HG03439 (cell line): ENCODE measurements around the gene NKX1-1.

Source experiments
- ATAC-seq: cut with Tn5 transposase; IDR thresholded peaks from one replicate; pipeline ENCODE4 v1.9.1; 2021; ENCODE audit warnings: mild to moderate bottlenecking, moderate library complexity; ENCODE audit not compliant: unreplicated experiment

NKX1-1 gene

DNA sequence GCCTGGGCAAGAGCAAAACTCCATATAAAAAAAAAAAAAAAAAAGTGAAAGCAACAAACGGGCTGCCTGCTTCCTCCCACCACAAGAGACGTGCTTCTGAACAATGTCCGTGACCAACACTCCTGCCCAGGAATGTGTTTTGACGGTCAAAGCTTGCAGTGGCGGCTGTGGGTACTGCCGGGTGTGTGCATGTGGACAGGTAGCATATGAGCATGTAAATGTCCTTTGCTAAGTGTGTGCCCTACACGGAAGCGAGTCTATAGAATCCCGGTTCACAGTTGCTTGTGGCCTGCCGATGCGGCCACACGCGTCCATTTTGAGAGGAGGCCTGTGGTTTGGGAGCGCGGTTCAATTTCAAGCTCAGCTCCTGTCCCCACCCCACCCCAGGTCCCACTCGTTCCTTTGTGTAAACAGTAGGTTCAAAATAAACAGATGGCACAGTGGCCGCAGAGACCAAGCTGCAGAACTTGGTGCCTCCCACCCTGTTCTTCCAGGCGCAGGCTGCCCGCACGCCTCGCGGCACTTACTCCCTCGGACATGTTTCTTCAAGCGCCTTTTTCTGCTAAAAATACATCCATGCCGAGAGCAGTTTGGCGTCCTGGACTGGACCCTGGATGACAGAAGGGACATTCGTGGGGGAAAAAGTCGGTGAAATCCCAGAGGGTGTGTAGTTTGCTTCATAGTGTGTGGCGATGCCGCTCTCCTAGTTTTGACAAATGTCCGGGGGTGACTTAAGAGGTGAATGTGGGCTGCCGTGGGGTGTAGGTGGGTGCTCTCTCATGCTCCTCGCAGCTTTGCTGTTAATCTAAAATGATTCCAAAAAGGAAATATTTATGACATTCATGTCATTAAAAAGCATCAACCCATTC lies 11.5 kb upstream of the NKX1-1 start:
- no peak for ATAC-seq

DNA sequence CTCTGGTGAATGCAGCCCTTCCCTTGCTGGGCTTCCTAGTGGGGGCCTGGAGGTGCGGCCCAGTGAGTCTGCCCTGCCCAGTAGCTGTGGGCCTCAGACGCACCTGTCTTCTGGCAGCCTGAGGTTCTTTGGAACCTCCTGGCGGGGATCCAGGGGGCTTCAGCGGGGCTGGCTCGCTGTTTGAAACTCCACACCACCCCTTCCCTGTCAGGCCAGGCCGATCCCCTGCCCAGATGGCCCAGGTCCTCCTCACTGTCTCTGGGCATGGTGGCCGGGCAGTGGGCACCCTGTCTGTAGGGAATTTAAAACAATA lies 10.7 kb upstream of the NKX1-1 start:
- no peak for ATAC-seq

DNA sequence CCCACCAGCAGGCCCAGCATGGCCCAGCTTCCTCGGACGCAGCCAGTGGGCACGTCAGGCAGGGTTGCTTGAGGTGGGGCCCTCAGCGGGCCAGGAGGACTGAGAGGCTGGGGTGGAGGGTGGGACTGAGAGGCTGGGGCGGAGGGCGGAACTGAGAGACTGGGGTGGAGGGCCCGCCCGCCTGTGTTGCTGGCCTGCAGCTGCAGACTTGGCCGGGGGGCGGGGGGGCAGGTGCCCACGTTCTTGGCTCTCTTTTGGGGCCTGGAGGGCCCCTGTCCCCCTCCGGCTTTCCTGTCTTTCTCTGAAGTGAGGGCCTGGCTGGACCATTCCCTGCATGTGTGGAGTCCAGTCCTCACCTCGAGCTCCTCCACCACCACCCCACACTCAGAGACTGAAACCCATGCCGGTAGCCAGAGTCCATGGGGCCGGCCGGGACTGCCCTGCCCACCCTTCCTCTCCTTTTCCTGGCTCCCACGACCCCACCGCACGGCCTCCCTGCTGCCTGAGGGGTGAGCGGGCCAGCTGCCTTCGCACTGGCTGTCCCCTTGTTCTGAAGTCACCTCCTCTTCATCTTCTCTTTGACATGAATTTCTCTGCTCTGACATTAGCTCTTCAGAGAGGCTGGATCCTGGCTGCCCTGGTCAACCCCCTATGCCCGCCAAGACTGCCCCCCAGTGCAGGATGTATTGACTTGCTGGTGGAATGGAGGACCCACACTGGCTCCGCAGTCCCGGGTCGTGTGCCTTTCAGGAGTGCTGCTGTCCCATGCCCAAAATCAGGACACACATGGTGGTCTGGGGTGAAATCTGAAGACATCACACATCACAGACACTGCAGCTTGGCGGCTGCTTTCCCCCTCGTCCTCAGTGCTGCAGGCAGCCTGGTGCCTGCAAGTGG lies 10.1 kb upstream of the NKX1-1 start:
- ATAC-seq, result no peak

DNA sequence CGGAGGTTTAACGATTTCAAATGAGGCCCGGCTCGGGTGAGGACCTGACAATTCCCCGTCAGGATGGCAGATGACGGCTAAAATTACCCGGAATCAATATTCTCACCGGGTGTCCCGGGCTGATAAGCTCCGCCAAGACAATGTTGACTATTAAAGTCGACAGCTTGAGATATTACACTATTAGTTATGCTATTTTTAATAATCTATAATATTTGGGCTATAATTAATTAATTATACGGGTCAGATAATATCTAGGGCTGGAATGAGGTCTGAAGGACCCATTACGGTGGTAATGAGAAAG lies 9.4 kb upstream of the NKX1-1 start:
- no peak for ATAC-seq

DNA sequence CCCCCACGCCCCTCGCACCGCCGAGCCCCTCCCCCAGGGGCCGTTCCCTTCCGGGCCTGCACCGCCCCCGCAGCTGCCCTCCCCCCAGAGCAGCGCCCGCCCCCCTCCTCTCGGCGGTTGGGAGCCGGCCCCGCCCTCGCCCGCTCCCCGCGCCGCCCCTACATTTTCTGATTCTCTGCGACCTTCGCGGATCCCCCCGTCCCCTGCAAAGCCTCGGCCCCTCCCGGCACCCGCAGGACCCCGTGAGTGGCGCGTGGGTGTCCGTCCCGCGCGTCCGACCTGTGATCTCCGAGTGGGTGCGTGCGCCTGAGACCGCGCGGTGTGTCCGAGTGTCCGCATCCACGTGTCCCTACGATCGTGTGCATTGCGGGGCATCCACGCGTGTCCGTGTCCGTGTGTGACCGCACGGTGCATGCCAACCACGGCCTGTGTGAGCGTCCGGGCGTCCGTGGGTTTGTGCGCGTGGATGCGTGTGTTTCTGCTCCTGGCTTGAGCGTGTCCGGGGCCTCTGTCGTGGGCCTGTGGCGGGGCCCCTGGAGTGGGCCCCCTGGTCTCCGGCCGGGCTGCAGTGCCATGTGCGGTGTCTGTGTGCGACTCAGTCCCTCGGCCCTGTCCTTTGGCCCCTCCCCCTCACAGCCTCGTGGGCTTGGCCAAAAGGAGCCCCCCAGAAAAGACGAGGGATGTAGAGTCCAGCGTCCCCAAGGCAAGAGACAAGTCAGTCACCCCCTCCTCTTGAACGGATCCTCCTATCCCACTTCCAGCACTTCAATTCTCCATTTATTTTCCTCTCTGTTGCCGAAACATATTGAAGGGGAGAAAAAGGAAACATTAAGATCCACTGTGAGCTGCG lies 8.8 kb upstream of the NKX1-1 start:
- no peak for ATAC-seq

DNA sequence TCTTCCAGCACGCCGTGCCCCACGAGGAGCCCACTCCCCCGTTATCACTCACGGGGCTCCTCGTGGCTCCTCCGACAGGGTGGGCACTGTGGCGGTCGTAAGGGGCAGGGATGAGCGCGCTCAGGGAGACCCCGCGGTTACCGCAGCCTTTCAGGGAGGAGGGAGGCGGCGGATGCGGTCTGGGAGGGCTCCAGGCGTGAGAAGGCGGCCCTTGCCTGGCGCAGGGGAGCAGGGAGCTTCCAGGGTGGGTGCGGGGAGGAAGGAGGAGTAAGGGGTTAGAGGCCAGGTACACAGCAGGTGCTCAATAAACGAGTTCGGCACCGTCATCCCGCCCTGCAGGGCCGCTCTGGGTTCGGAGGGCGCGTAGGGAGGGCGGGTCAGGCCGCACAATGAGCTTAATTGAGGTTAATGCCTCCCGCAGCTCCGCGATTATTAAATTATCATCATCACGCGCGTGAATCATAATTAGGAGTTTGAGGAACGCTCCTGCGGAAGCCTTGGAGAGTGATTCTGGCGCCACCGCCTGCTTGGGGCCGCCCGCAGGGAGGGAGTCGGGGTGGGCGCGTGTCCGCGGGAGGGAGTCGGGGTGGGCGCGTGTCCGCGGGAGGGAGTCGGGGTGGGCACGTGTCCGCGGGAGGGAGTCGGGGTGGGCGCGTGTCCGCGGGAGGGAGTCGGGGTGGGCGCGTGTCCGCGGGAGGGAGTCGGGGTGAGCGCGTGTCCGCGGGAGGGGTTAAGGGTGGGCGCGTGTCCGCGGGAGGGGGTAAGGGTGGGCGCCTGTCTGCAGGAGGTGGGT lies 7.6 kb upstream of the NKX1-1 start:
- ATAC-seq, result no peak

DNA sequence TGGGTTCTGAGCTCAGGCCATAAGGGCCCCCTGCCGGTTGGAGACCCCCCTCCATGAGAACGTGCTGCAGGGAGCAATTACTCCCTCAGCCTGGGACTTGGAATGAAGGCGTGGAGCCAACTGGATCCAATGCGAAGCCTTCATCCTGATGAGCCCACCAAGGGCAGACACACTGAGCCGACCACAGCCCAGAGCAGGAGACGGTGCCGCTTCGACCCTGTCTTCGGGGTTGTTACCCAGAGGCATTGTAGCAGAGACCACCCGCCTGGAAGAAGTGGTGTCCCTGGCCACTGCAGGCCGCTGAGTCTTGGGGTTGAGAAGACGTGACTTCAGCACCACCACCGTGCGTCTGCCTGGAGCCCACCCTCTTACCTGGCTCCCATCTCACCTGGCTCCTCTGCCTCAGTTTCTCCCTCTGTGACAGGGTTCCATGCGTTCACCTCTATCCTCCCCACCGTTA lies 7.0 kb upstream of the NKX1-1 start:
- no peak for ATAC-seq

DNA sequence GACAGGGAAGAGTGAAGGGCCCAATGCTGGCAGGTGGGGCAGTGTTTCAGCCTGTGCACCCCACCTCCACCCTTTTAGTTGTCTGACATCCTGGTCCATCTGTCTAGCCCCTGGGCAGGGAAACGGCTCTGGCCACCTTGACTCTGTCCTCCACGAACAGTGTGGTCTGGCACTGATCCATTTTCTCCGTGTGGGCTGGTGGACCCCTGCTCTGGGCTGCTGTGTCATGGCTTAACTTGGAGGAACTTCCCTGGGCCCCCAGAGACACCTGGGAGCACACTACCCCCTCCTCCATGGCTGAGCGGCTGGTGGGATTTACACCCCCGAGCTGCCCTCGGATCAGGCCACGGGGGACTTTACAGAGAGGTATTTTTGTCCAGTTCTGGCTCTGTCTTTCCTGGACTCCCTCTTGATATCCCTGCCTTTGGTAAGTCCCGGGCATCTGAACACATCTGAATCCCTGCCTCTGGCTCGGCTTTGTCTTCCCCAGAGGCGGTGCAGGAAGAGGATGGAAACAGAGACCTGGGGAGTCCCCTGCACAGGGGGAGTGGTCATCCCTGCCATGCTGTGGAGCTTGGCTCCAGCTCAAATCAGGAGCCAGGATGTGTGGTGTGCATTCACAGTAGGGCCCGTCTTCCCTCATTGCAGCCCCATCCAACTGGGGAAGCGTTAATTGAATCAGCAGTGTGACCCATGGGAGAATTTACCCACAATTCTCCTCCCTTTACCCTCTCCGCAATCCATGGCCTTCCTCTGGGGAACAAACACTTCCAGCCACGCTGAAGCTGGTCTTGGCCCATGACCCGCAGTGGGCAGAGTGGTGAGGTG lies 6.3 kb upstream of the NKX1-1 start:
- ATAC-seq, result no peak

DNA sequence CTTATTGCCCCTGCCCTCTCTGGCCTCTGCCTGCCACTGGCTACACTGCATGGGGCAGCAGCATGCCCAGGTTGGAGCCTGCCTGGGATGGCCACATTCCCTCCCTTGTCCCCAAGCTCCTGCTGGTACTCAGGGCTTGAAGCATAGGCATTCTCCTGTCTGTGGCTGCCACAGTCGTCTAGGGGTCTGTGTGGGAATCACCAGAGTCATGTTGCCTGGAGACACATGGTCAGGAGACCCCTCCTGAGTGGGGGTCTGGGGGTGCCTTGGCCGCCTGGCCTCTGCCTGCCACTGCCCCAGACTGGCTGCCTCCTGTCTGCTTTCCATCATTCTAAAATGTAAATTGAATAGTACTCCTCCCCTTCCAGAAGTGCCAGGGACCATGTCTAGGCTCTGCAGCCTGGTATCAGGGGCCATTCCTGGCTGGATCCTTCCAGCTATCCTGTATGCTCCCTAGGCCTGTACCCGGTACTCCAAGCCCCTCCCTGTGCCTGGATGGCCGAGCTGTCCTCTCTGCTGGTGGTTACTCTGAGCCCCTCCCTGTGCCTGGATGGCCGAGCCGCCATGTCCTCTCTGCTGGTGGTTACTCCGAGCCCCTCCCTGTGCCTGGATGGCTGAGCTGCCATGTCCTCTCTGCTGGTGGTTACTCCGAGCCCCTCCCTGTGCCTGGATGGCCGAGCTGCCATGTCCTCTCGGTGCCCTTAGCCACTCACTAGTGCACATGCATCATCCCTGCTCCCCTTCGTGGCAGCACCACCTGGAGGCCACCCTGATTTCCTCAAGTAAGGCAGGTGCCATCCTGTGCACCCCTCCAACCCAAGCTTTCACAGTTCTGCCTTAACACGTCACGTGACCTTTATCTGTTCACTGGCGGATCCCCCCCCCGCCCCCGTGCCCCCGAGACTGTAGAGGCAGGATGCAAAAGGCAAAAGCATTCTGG lies 5.5 kb upstream of the NKX1-1 start:
- no peak for ATAC-seq

DNA sequence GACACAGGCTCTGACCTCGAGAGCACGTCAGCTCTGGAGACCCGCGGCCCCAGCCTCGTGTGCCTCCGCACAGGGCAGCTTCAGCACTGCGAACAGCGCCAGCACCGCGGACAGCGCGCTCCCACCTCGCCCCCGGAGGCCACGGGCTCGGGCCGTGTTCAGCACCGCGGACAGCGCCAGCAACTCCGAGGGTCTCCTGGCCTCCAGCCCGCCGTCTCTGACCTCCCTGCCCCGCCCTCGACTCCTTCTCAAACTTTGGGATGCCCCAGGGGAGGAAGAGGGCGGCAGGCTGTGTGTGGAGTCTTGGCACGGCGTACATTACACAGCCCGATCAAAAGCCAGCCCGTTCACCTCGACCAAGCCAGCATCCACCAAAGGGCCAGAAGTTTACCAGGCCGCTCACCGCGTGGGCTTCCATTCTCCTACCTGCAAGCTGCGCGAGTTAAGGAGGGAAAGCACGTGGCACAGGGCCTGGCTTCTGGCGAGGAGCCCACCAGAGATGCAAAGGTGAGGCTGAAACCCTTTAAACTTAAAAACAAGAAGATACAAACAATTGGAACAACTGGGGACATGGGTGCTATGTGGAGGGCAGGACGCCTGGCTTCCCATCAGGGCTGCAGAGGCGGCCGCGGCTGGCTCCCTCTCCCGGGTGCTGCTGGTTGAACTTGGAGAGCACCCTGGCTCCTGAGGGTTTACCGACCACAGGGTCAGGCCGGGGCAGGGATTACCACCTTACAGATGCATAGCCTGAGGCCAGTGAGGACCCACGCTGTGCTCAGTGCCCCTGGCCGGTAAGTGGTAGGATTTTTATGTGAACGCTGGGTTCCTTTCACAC lies 4.5 kb upstream of the NKX1-1 start:
- no peak for ATAC-seq

DNA sequence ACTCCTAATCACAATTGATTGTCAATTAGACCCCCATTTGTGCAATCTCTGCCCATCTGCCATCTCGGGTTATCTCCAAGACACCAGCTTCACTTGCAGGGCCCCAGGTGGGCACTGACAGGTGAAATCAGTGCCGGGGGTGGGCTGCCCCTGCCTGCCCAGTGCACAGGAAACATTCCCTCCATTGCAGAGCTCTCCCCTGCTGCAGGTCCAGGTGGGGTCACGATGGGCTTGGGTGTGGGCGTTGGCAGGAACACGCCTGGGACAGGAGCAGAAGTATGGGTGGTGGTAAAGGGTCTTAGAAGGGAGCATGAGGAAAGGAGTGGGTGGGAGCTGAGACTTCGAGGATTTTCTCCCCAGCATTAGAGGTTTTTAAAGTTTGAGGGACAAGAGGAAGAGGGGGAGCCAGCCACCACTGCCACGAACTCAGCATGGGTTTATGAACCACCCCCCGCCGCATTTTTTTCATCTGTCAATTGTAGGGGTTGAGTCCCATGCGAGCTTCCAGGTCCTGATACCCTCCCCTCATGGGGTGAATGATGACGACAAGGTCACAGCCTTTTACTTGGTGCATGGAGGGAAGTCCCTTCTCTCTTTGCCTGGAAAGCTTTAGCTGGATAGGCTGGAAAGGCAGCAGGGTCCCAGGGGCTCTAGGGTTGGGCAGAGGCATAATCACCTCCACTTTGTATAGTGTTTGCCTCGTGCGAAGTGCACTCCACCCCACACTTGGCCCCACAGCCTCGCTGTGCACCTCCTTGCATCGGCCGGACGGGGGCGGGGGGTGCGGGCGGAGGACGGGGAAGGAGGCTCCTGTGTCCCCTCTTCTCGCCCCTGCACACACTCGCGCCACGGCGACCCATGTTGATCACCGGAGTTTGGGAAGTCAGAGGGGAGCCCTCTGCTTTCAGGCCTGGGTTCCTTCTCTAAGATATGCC lies 3.5 kb upstream of the NKX1-1 start:
- ATAC-seq, result no peak

DNA sequence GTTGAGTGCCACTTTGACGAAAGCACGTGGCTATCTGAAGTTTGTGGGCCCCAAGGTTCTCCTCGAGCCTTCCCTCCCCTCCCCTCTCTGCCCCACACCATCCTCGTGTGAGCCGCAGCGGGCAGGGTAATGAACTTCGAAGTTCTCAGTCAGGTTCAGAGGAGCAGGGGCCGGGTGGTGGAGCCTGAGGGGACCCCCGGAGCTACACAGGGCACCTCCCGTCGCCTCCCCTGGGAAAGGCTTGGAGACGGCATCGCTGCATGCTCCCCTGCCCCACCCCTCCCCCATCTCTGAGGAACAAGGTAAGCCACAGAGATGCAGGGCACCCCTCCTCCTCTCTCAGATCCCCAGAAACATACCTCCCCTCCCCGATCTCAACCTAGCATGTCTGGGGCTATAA lies 2.8 kb upstream of the NKX1-1 start:
- no peak for ATAC-seq

DNA sequence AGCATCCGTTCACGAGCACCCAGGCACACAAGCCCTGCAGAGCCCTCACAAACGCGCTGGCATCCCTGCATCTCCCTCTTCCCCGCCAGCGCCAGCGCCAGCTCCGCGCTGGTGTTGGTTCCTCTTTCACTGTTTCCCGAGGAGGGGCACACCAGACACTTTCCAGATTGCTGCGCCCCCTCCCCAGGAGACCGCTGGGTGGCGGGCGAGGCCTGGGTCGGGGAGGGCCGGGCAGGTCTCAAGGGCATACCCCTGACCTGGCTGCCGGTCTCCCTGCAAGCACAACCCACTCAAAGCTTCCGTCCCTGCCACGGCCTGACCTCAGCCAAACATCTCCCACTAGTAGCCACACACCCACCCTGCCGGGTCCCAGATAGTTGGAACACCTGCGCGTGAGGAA lies 2.2 kb upstream of the NKX1-1 start:
- no peak for ATAC-seq

DNA sequence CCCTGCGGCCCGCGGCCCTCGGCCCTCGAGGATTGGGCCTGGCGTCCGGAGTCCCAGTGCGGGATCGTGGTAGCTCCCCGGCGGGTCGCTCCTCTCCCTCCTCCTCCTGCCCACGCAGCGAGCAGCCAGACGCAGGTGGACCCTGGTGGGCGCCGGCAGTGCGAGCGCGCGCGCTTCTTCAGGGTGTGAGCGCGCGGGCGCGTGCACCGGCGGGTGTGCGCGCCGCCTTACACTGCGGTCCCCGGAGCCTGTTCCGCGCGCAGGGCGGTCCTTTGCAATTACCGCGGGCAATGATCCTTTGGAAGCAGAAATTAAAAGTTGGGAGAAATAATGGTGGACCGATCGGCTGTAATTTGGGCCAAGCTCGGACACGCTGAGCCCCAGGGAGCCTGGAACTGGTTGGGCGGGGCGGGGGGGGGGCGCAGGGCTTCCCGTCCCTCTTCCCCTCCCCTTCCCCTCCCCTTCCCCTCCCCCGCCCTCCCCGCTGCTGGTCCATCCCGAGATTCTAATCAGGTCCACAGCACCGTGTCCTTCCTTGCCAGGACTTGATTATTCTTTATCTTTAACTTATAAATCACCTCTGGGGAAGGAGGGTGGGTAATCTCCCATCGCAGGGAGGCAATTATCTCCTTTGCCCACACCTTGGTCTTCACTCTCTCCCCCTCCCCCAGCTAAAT lies 1.6 kb upstream of the NKX1-1 start:
- ATAC-seq, result no peak

DNA sequence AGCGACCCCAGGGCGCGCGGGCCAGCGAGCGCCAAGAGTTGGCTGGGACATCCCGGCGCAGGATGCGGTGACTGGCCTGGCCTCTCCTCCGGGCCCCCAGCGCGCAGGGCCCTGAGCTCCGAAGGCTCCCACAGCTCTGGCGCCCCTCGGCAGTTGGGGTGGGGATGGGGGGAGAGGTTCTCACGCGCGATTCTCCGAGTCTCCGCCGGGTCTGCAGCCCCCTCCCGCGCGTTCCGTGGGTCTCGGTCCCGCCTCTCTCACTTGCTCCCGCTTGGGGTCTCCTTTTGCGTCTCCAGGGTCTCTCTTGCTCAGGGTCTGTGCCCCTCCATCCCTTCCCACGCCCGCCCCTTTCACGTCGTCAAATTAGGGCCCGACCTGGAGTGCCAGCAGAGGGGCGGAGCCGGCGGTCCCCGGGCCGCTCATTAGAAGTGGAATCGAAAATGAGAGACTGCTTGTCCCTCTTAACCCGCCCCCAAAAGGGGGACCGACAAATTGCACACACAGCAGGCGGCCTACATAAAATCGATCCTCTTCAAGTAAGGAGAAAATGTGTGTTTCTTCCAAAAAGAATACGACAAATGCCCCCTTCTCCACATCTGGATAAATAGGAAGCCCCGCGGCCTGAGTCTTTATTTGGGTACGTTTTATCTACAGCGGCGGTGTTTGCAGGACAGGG lies 877 bp upstream of the NKX1-1 start:
- ATAC-seq, result no peak
